NT2/D1 (cell line): Measurements from ENCODE around the gene OBSCN.
"Not testable (repeated sequence)": the region's sequence is repeated elsewhere in the genome, so short reads cannot be mapped to it uniquely, and the experiment has no call there.

Experiments
- DNase-seq: peaks from one replicate; pipeline ENCODE4 v3.0.0-alpha.2; 2011; ENCODE audit warnings: low read depth, low spot score
- H3K27me3 ChIP-seq: 2 replicates; pipeline ENCODE4 v1.6.0; 2011; ENCODE audit warnings: mild to moderate bottlenecking; ENCODE audit not compliant: insufficient read length, insufficient read depth
- H3K36me3 ChIP-seq: 2 replicates; pipeline ENCODE4 v1.6.1; 2011; ENCODE audit warnings: mild to moderate bottlenecking, low read length, mixed read lengths; ENCODE audit not compliant: insufficient read depth, insufficient read length
- H3K4me1 ChIP-seq: 2 replicates; pipeline ENCODE4 v1.5.1; 2011; ENCODE audit not compliant: insufficient read depth, insufficient read length
- H3K4me3 ChIP-seq: 2 replicates; pipeline ENCODE4 v1.5.1; 2011; ENCODE audit warnings: low read depth; ENCODE audit not compliant: insufficient read length
- H3K9ac ChIP-seq: 2 replicates; pipeline ENCODE4 v1.6.0; 2011; ENCODE audit warnings: low read depth; ENCODE audit not compliant: insufficient read length
- H3K9me3 ChIP-seq: 2 replicates; pipeline ENCODE4 v1.5.1; 2011; ENCODE audit warnings: mild to moderate bottlenecking, low read length; ENCODE audit not compliant: insufficient read depth
- SUZ12 ChIP-seq: IDR thresholded peaks from 2 replicates; pipeline ENCODE4 v1.6.1; 2011; ENCODE audit not compliant: insufficient read length, insufficient read depth; ENCODE audit errors: extremely low read depth
- YY1 ChIP-seq: IDR thresholded peaks from 2 replicates; pipeline ENCODE4 v1.6.1; 2011; ENCODE audit not compliant: insufficient read length, insufficient read depth
- ZNF274 ChIP-seq: IDR thresholded peaks from 2 replicates; pipeline ENCODE4 v1.6.1; 2011; ENCODE audit warnings: mild to moderate bottlenecking, low read depth, low read length

OBSCN gene

GRCh38 chr1:228166170-228166936 is 41.5 kb upstream of the OBSCN start:
- H3K27me3 ChIP-seq: no peaks in the 10 kb centered on the region
- TF ChIP-seq SUZ12 (no peak), YY1 (no peak), ZNF274 (no peak)
- peak overlapping the region; percentile 89 for H3K4me3 ChIP-seq
- DNase-seq: no peak
- peaks cover 28% of the 10 kb centered on the region for H3K4me1 ChIP-seq
- no peaks in the 10 kb centered on the region for H3K9me3 ChIP-seq
- peak overlapping the region; percentile 89 for H3K9ac ChIP-seq
- H3K36me3 ChIP-seq: peaks cover 14% of the 10 kb centered on the region

GRCh38 chr1:228168563-228169270 is 39.1 kb upstream of the OBSCN start:
- Histone ChIP-seq H3K4me3 (no peak overlapping the region), H3K9me3 (no peaks in the 10 kb centered on the region), H3K36me3 (peaks cover 13% of the 10 kb centered on the region), H3K9ac (no peak overlapping the region), H3K4me1 (peaks cover 12% of the 10 kb centered on the region), H3K27me3 (no peaks in the 10 kb centered on the region)
- no peak for DNase-seq
- TF ChIP-seq ZNF274 (no peak), YY1 (no peak)

- H3K36me3 ChIP-seq: peaks cover 7% of the 10 kb centered on the region
- no peak overlapping the region for H3K9ac ChIP-seq
- no peak for DNase-seq
- H3K4me3 ChIP-seq: no peak overlapping the region
- TF ChIP-seq ZNF274: no peak
- TF ChIP-seq YY1: no peak
- no peak for TF ChIP-seq SUZ12
- H3K9me3 ChIP-seq: no peaks in the 10 kb centered on the region
- H3K4me1 ChIP-seq: peaks cover 9% of the 10 kb centered on the region
- H3K27me3 ChIP-seq: no peaks in the 10 kb centered on the region
Measured at GRCh38 chr1:228169345-228169744, 38.5 kb upstream of the OBSCN start.

- H3K9me3 ChIP-seq: no peaks in the 10 kb centered on the region
- no peak for DNase-seq
- H3K4me1 ChIP-seq: peaks cover 8% of the 10 kb centered on the region
- H3K9ac ChIP-seq: no peak overlapping the region
- TF ChIP-seq YY1 (no peak), ZNF274 (no peak), SUZ12 (no peak)
- H3K27me3 ChIP-seq: no peaks in the 10 kb centered on the region
- peaks cover 15% of the 10 kb centered on the region for H3K36me3 ChIP-seq
- H3K4me3 ChIP-seq: no peak overlapping the region
Measured at GRCh38 chr1:228170666-228171065, 37.2 kb upstream of the OBSCN start.

- peaks cover 16% of the 10 kb centered on the region for H3K36me3 ChIP-seq
- no peak overlapping the region for H3K4me3 ChIP-seq
- peaks cover 8% of the 10 kb centered on the region for H3K4me1 ChIP-seq
- TF ChIP-seq SUZ12 (no peak), ZNF274 (no peak), YY1 (no peak)
- H3K9ac ChIP-seq: peak overlapping the region; percentile 21
- no peaks in the 10 kb centered on the region for H3K9me3 ChIP-seq
- DNase-seq: no peak
- no peaks in the 10 kb centered on the region for H3K27me3 ChIP-seq
Measured at GRCh38 chr1:228171221-228171891, 36.5 kb upstream of the OBSCN start.

GRCh38 chr1:228172591-228173527 is 35.0 kb upstream of the OBSCN start:
- Histone ChIP-seq H3K4me3 (no peak overlapping the region), H3K4me1 (peaks cover 8% of the 10 kb centered on the region), H3K27me3 (no peaks in the 10 kb centered on the region), H3K36me3 (peaks cover 16% of the 10 kb centered on the region), H3K9me3 (no peaks in the 10 kb centered on the region), H3K9ac (peak overlapping the region; percentile 51)
- no peak for DNase-seq
- no peak for TF ChIP-seq YY1
- no peak for TF ChIP-seq SUZ12
- no peak for TF ChIP-seq ZNF274

GRCh38 chr1:228173528-228174481 is 34.0 kb upstream of the OBSCN start:
- H3K4me3 ChIP-seq, H3K9me3 ChIP-seq, DNase-seq, H3K27me3 ChIP-seq, H3K4me1 ChIP-seq: not testable (repeated sequence)
- H3K36me3 ChIP-seq: peaks cover 16% of the 10 kb centered on the region
- peak overlapping the region; percentile 63 for H3K9ac ChIP-seq
